HG03432 (cell line): Measurements from ENCODE around the gene ACOT7.
A peak's percentile ranks its signal among the peaks of the same experiment; 100 is the strongest.

Experiments used
- ATAC-seq: cut with Tn5 transposase; IDR thresholded peaks from one replicate; pipeline ENCODE4 v1.9.1; 2021; ENCODE audit warnings: mild to moderate bottlenecking, moderate library complexity; ENCODE audit not compliant: unreplicated experiment

Gene ACOT7

GRCh38 chr1:6273380-6273891 is 120.1 kb downstream of the ACOT7 start:
- no peak for ATAC-seq

- no peak for ATAC-seq
These were observed 120.7 kb downstream of the ACOT7 start for GRCh38 chr1:6272868-6273267.

- ATAC-seq = no peak
These were observed 121.1 kb downstream of the ACOT7 start for GRCh38 chr1:6272452-6272851.

- ATAC-seq = no peak
These were observed 122.0 kb downstream of the ACOT7 start for GRCh38 chr1:6271554-6271953.

GRCh38 chr1:6271006-6271405 is 122.6 kb downstream of the ACOT7 start:
- no peak for ATAC-seq

GRCh38 chr1:6270401-6270800 is 123.2 kb downstream of the ACOT7 start:
- no peak for ATAC-seq

GRCh38 chr1:6269720-6270400 is 123.7 kb downstream of the ACOT7 start:
- no peak for ATAC-seq

- no peak for ATAC-seq
These were observed 124.3 kb downstream of the ACOT7 start for GRCh38 chr1:6269296-6269695.

- ATAC-seq = no peak
These were observed 125.2 kb downstream of the ACOT7 start for GRCh38 chr1:6268415-6268814.

GRCh38 chr1:6267686-6268322 is 125.8 kb downstream of the ACOT7 start:
- no peak for ATAC-seq

- ATAC-seq = no peak
These were observed 126.9 kb downstream of the ACOT7 start for GRCh38 chr1:6266641-6267040.

- no peak for ATAC-seq
These were observed 128.4 kb downstream of the ACOT7 start for GRCh38 chr1:6265151-6265550.

- ATAC-seq = no peak
These were observed 129.9 kb downstream of the ACOT7 start for GRCh38 chr1:6263716-6264115.

- ATAC-seq = no peak
These were observed 130.8 kb downstream of the ACOT7 start for GRCh38 chr1:6262555-6263420.

- ATAC-seq = no peak
These were observed 132.0 kb downstream of the ACOT7 start for GRCh38 chr1:6261615-6261995.

GRCh38 chr1:6260961-6261614 is 132.5 kb downstream of the ACOT7 start, which contains the start of gene GPR153:
Gene GPR153 (minus strand): TSS chr1:6261098. CDS start chr1:6254905, 6,193 bp downstream.
- ATAC-seq = peak; percentile 49

GRCh38 chr1:6260433-6260934 is 133.1 kb downstream of the ACOT7 start:
- peak; percentile 21 for ATAC-seq

- peak; percentile 46 for ATAC-seq
These were observed 133.8 kb downstream of the ACOT7 start for GRCh38 chr1:6259491-6260362.

GRCh38 chr1:6258675-6259074 is 134.9 kb downstream of the ACOT7 start:
- no peak for ATAC-seq
